Fibroblast of mammary gland (primary cell): ENCODE data around the gene ADAMTS19.
A peak's percentile ranks its signal among the peaks of the same experiment; 100 is the strongest.

Experiments used
- DNase-seq: peaks from one replicate; pipeline ENCODE4 v3.0.0-alpha.2; 2010; ENCODE audit warnings: low read depth
- H3K4me3 ChIP-seq: 2 replicates; pipeline ENCODE4 v1.5.1; 2011; ENCODE audit warnings: low read depth, mild to moderate bottlenecking, low read length, moderate library complexity; ENCODE audit not compliant: control insufficient read depth
- CTCF ChIP-seq: conservative IDR thresholded peaks from 2 replicates; pipeline ENCODE4 v1.5.1; 2011; ENCODE audit warnings: low read depth, low read length, inconsistent platforms; ENCODE audit not compliant: control insufficient read depth, insufficient read depth

ADAMTS19 gene

GRCh38 chr5:129716235-129716634 is 256.1 kb downstream of the ADAMTS19 start:
- TF ChIP-seq CTCF, result no peak
- DNase-seq, result peak; percentile 52
- H3K4me3 ChIP-seq, result no peak overlapping the region

DNA sequence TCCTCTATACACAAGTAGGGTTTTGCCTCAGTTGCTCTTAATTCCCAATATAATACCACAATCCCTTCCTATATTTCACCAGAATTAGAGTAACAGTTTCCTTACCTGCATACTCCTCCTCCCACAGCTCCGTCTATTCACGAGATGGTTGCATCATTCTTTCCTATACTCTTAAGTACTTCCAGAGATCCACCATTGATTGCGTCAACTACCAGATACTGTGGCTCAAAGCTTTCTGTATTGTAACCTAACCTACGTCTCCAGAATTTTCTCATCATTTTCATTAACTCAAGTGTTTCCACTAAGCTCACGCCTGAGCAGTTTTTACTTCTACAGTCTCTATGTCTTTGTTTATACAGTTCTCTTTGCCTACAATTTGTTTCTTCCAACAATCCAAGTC is 256.6 kb downstream of the ADAMTS19 start:
- no peak overlapping the region for H3K4me3 ChIP-seq
- no peak for TF ChIP-seq CTCF
- peak; percentile 27 for DNase-seq

DNA sequence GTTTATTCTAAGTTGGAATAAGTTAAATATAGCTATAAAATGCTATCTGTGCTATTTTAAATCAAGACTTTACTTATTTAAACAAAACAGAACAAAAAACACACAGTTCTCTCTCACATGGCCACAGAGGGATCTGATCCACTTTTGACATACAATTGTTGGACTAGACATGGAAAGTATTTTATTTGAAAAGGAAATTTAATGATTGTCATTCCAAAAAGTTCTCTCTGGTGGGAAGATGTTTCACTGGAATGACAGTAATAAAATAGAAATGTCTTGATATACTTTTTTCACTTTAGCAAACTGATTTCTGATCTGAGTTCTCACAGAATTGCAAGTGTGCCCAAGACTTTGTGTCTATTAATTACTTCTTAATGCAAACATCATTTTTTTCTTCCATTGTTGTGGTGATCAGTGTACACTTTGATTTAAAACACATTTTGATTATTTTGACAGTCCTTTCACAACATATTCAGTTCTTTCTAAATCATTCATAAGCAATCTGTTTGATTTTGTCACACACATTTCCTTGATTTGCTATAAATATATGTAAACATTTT is 257.7 kb downstream of the ADAMTS19 start:
- DNase-seq, result no peak
- no peak for TF ChIP-seq CTCF
- no peak overlapping the region for H3K4me3 ChIP-seq

DNA sequence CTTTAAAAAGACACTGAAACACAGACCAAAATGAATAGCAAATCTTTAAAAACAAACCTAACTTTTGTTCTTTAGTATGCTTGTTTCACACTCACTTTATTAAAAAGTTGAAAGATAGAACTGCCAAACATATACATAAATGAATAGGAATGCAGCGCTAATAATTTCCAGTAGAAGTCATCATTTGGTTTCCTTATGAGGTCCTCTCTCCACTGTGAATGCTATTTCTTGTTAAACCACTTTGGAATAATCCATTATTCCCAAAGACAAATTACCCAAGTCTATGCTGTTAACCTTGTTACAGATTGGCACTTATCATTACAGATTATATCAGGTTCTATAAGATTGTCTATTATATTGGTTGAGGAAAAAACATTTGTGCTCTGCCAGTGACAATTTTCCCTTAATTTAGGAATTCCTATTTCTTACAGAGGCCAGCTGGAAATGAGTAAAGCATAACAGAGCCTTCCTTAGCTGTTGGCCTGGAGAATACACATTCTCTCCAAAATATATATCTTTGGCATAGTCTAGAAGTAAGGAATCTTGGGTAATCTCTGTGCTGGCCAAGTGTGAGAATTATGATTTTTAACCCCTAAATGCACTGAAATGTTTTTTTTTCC is 258.5 kb downstream of the ADAMTS19 start:
- peak; percentile 54 for DNase-seq
- no peak overlapping the region for H3K4me3 ChIP-seq
- no peak for TF ChIP-seq CTCF

GRCh38 chr5:129724222-129724621 is 264.1 kb downstream of the ADAMTS19 start:
- no peak for DNase-seq
- TF ChIP-seq CTCF, result no peak
- H3K4me3 ChIP-seq, result no peak overlapping the region

DNA sequence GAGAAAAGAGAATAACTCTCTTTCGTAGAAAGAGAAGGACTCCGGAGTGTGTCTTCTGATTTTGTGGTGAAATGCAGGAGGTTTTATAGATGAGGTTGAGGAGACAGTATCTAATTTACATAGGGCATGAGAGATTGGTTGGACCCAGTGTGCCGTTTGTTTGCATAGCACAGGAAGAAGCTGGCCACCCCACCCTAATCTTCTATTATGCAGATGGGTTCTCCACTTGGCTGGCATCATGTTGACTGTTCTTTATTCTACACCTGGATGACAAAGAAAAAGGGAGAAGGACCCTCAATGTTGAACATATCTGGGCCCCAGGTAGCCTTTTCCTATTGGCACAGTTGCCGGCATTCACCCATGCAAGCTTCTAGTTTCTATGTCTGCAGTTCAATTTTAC is 264.5 kb downstream of the ADAMTS19 start:
- TF ChIP-seq CTCF, result no peak
- no peak overlapping the region for H3K4me3 ChIP-seq
- DNase-seq, result no peak

GRCh38 chr5:129739773-129740172 is 279.7 kb downstream of the ADAMTS19 start:
- no peak for DNase-seq
- no peak for TF ChIP-seq CTCF
- no peak overlapping the region for H3K4me3 ChIP-seq
